ENCODE measurements around the gene GJB4. TPM values are rescaled to one million over a fixed set of nuclear protein-coding genes. Genes with fewer than 3 reads are reported as not detected.
"Not testable (repeated sequence)": the region's sequence is repeated elsewhere in the genome, so short reads cannot be mapped to it uniquely, and the experiment has no call there.

Gene GJB4
- total RNA-seq, 1 donor from 2014 or later: not detected

GRCh38 chr1:34746785-34747637 is 12.5 kb upstream of the GJB4 start:
- peak; percentile 51 for DNase-seq (ENCODE audit: low spot score)

GRCh38 chr1:34747638-34747941 is 11.9 kb upstream of the GJB4 start:
- peak; percentile 55 for DNase-seq (ENCODE audit: low spot score)

GRCh38 chr1:34749992-34750391 is 9.5 kb upstream of the GJB4 start:
- no peak for DNase-seq (ENCODE audit: low spot score)

GRCh38 chr1:34750610-34751009 is 8.9 kb upstream of the GJB4 start:
- DNase-seq (ENCODE audit: low spot score): no peak

- DNase-seq (ENCODE audit: low spot score): no peak
Observed at GRCh38 chr1:34753163-34753562, 6.4 kb upstream of the GJB4 start.

- no peak for DNase-seq (ENCODE audit: low spot score)
Observed at GRCh38 chr1:34754964-34755637, 4.4 kb upstream of the GJB4 start, which contains the start of gene GJB5. TSS of gene GJB5 (plus strand) at chr1:34755047. CDS start at chr1:34757331, 2,284 bp downstream.

GRCh38 chr1:34755961-34756360 is 3.6 kb upstream of the GJB4 start:
- no peak for DNase-seq (ENCODE audit: low spot score)

- no peak for DNase-seq (ENCODE audit: low spot score)
Observed at GRCh38 chr1:34757386-34757785, 2.2 kb upstream of the GJB4 start.

- DNase-seq (ENCODE audit: low spot score): no peak
Observed at GRCh38 chr1:34758751-34759150, 789 bp upstream of the GJB4 start.

- DNase-seq (ENCODE audit: low spot score): no peak
Observed at GRCh38 chr1:34761176-34761761, 1.7 kb downstream of the GJB4 start.

GRCh38 chr1:34761776-34762307 is 2.3 kb downstream of the GJB4 start:
- no peak for DNase-seq (ENCODE audit: low spot score)

- DNase-seq (ENCODE audit: low spot score): no peak
Observed at GRCh38 chr1:34762474-34763141, 3.1 kb downstream of the GJB4 start.

- no peak for DNase-seq (ENCODE audit: low spot score)
Observed at GRCh38 chr1:34763142-34763781, 3.7 kb downstream of the GJB4 start.

GRCh38 chr1:34768856-34769255 is 9.3 kb downstream of the GJB4 start:
- DNase-seq (ENCODE audit: low spot score): no peak

GRCh38 chr1:34770891-34771504 is 11.5 kb downstream of the GJB4 start:
- no peak for DNase-seq (ENCODE audit: low spot score)

- no peak for DNase-seq (ENCODE audit: low spot score)
Observed at GRCh38 chr1:34771573-34772371, 12.2 kb downstream of the GJB4 start.

- DNase-seq (ENCODE audit: low spot score): not testable (repeated sequence)
Observed at GRCh38 chr1:34773114-34773513, 13.6 kb downstream of the GJB4 start.

- no peak for DNase-seq (ENCODE audit: low spot score)
Observed at GRCh38 chr1:34774957-34775356, 15.4 kb downstream of the GJB4 start.

GRCh38 chr1:34776911-34777310 is 17.4 kb downstream of the GJB4 start:
- peak; percentile 67 for DNase-seq (ENCODE audit: low spot score)
